CD4-positive, alpha-beta T cell (primary cell): ENCODE results near the gene AKR1C8. TPM values are rescaled to one million over a fixed set of nuclear protein-coding genes. Genes with fewer than 3 reads are reported as not detected.

Experiments
- ATAC-seq: fragments of 200-7000 bp; cut with Tn5 transposase; one replicate; pipeline ENCODE4 v1.10.0; 2022; ENCODE audit warnings: mild to moderate bottlenecking; ENCODE audit not compliant: poor library complexity
- CTCF ChIA-PET: fragments of 350-600 bp; sonication (Branson Sonifier 250); formaldehyde crosslinking; loops from one replicate; lab custom pipeline; 2021; ENCODE audit warnings: antibody characterized with exemption, inconsistent platforms; lab: Charles Lee
- POLR2A ChIA-PET: fragments of 350-600 bp; sonication (Branson Sonifier 250); formaldehyde crosslinking; loops from one replicate; lab custom pipeline; 2021; ENCODE audit warnings: antibody characterized with exemption, inconsistent platforms; lab: Charles Lee
- DNase-seq, 14 experiments: peaks; one replicate each; pipeline ENCODE4 v3.0.0-alpha.2; 2013 to 2020; ENCODE audit warnings: mixed read lengths in 2 of 14
- H3K27ac ChIP-seq, 2 donors: one replicate each; pipeline versions ENCODE4 v1.5.1 to v1.7.0; 2013; ENCODE audit warnings: low read length in 2 of 2, low read depth in 1 of 2, mild to moderate bottlenecking in 1 of 2
- H3K27me3 ChIP-seq, 2 experiments: 1 replicate in 1 of 2; 2 replicates in 1 of 2; pipeline versions ENCODE4 v1.6.1 to v1.7.0; 2013; ENCODE audit warnings: low read length in 2 of 2, control low read depth in 1 of 2, mild to moderate bottlenecking in 1 of 2, moderate library complexity in 1 of 2; ENCODE audit not compliant: insufficient read depth in 2 of 2, control insufficient read depth in 1 of 2
- H3K36me3 ChIP-seq: one replicate; pipeline ENCODE4 v1.6.1; 2013; ENCODE audit warnings: low read length, control low read depth; ENCODE audit not compliant: insufficient read depth
- H3K4me1 ChIP-seq: one replicate; pipeline ENCODE4 v1.6.1; 2013; ENCODE audit warnings: low read length, control low read depth; ENCODE audit not compliant: insufficient read depth
- H3K4me3 ChIP-seq: one replicate; pipeline ENCODE4 v1.5.1; 2013; ENCODE audit warnings: mild to moderate bottlenecking, low read length, moderate library complexity
- H3K9me3 ChIP-seq, 2 experiments: 1 replicate in 1 of 2; 2 replicates in 1 of 2; pipeline versions ENCODE4 v1.6.1 to v1.7.0; 2013; ENCODE audit warnings: low read length in 2 of 2, mild to moderate bottlenecking in 2 of 2, control low read depth in 1 of 2, moderate library complexity in 1 of 2; ENCODE audit not compliant: control insufficient read depth in 1 of 2, insufficient read depth in 1 of 2
- H3K27ac Mint-ChIP-seq: one replicate; pipeline ENCODE4 v1.8.0; 2020; ENCODE audit warnings: mixed read lengths
- H3K27me3 Mint-ChIP-seq: one replicate; pipeline ENCODE4 v1.8.0; 2021; ENCODE audit warnings: mixed read lengths
- H3K36me3 Mint-ChIP-seq: one replicate; pipeline ENCODE4 v1.8.0; 2021; ENCODE audit warnings: low read depth, mixed read lengths
- H3K4me1 Mint-ChIP-seq: one replicate; pipeline ENCODE4 v1.8.0; 2021; ENCODE audit warnings: low read depth, mixed read lengths
- H3K4me3 Mint-ChIP-seq: one replicate; pipeline ENCODE4 v1.8.0; 2020; ENCODE audit warnings: mild to moderate bottlenecking, mixed read lengths
- H3K9me3 Mint-ChIP-seq: one replicate; pipeline ENCODE4 v1.8.0; 2020; ENCODE audit warnings: mixed read lengths
- intact Hi-C, 2 experiments: fragments of 100-400 bp; cut with DNase I in 1 of 2; cut with micrococcal nuclease in 1 of 2; formaldehyde crosslinking; loops; one replicate each; pipeline versions ENCODE4 v1.15.1 to v1.9.0; 2023 to 2025; cut with DNase I, micrococcal nuclease
- total RNA-seq, 174 experiments: library from RNA in 2 of 174; stranded (reverse) in 2 of 174; gene quantifications; one replicate each; pipeline ENCODE4 v1.2.3 and lab custom pipeline; 2021 to 2026
- TF ChIP-seq, protein P1 (sequence below): fragments of 200-600 bp; IDR thresholded peaks from one replicate; pipeline ENCODE4 v1.8.0; 2022; ENCODE audit warnings: antibody characterized with exemption, mild to moderate bottlenecking

Gene AKR1C8
- total RNA-seq, 2 experiments from 2014 or later: 0.27 to 0.28 TPM

DNA sequence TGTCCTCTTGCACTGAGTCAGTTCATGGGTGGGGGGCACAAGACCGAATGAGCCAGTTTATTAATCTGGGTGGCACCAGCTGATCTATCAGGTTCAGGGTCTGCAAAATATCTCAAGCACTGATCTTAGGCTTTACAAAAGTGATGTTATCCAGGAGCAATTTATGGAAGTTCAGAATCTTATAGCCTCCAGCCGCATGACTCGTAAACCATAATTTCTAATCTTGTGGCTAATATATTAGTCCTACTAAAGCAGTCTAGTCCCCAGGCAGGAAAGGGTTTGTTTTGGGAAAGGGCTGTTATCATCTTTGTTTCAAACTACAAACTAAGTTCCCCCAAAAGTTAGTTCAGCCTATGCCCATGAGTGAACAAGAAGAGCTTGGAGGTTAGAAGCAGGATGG, 33.9 kb downstream of the AKR1C8 start:
- no peak for ATAC-seq

DNA sequence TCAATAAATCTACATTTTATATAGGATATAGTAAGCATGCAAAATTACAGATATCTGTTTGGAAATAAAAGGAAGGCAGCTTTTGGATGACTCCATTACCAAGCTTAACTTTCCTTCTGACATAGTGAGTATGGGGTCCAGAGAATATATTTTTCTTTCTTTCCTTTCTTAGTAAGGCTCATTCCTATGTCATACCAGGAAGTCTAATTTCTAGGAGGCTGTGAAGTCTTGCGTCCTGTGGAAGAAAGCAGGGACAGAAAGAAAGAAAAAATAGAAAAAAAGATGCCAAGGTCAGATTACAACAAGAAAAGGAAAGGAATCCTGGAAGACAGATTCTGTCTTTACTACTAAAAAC, 36.3 kb downstream of the AKR1C8 start:
- H3K27ac ChIP-seq: no peak overlapping the region
- POLR2A ChIA-PET: interaction anchor here (0.5 kb wide), 1 partner anchor 1962 kb away, joined by 3 read pairs; no protein-coding TSS in a partner anchor
- Mint-ChIP-seq H3K27ac (no peak overlapping the region), H3K4me1 (no peaks in the 10 kb centered on the region), H3K4me3 (no peak overlapping the region), H3K36me3 (no peaks in the 10 kb centered on the region), H3K27me3 (no peaks in the 10 kb centered on the region), H3K9me3 (peaks cover 4% of the 10 kb centered on the region)
- CTCF ChIA-PET: no interaction called here
- ATAC-seq (no peak), DNase-seq (no peak)
- intact Hi-C loops: no loop called here
- no peaks in the 10 kb centered on the region for H3K36me3 ChIP-seq
- peaks cover 0 to 4% of the 10 kb centered on the region in 2 experiments for H3K9me3 ChIP-seq
- no peak overlapping the region for H3K4me3 ChIP-seq
- TF ChIP-seq, protein P1, sequence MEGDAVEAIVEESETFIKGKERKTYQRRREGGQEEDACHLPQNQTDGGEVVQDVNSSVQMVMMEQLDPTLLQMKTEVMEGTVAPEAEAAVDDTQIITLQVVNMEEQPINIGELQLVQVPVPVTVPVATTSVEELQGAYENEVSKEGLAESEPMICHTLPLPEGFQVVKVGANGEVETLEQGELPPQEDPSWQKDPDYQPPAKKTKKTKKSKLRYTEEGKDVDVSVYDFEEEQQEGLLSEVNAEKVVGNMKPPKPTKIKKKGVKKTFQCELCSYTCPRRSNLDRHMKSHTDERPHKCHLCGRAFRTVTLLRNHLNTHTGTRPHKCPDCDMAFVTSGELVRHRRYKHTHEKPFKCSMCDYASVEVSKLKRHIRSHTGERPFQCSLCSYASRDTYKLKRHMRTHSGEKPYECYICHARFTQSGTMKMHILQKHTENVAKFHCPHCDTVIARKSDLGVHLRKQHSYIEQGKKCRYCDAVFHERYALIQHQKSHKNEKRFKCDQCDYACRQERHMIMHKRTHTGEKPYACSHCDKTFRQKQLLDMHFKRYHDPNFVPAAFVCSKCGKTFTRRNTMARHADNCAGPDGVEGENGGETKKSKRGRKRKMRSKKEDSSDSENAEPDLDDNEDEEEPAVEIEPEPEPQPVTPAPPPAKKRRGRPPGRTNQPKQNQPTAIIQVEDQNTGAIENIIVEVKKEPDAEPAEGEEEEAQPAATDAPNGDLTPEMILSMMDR: no peak
- H3K4me1 ChIP-seq: no peaks in the 10 kb centered on the region
- H3K27me3 ChIP-seq: no peaks in the 10 kb centered on the region

More for the DNA sequence above, 33.9 kb downstream of the AKR1C8 start:
- H3K36me3 ChIP-seq: no peaks in the 10 kb centered on the region
- H3K36me3 Mint-ChIP-seq: no peaks in the 10 kb centered on the region
- no peak overlapping the region for H3K4me3 Mint-ChIP-seq
- H3K9me3 Mint-ChIP-seq: peaks cover 4% of the 10 kb centered on the region
- no peak overlapping the region for H3K27ac Mint-ChIP-seq
- H3K4me1 ChIP-seq: no peaks in the 10 kb centered on the region
- no peaks in the 10 kb centered on the region for H3K27me3 Mint-ChIP-seq
- ChIA-PET CTCF (no interaction called here), POLR2A (no interaction called here)
- no peaks in the 10 kb centered on the region for H3K27me3 ChIP-seq
- no peaks in the 10 kb centered on the region for H3K4me1 Mint-ChIP-seq
- intact Hi-C loops: no loop called here
- no peak overlapping the region for H3K27ac ChIP-seq
- no peak overlapping the region for H3K4me3 ChIP-seq
- no peak for DNase-seq
- H3K9me3 ChIP-seq: peaks cover 0 to 4% of the 10 kb centered on the region in 2 experiments
- TF ChIP-seq, protein P1: no peak

DNA sequence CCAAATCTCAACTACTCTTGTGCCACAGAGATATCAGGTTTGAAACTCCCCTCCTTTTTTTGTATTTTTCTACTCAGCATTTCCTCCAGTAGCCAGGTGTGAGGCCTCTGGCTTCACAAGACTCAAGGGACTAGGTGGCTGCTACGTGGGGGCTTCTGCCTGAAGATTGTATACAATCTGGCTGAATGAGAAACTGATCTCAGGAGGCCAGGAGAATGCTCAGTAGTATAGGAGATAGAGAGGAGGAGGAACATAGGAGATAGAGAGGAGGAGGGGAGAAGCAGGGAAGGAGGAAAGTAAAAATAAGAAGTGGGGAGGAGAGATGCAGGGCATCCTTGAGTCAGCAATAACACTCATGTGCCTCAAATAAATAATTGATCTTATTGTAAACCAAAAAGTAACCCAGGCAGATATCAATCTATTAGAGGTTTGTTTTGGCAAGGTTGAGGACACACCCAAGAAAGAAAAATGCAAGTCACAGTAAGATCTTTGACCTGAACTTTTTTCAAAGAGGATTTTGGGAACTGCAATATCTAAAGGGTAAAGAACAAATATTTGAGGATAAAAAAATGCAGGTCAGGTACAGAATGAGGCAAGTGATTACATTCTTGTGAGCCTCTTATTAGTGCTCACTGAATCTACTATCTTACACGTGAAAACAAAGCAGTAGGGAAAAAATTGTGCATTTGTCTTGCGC, 36.8 kb downstream of the AKR1C8 start:
- ChIA-PET CTCF (no interaction called here), POLR2A (no interaction called here)
- DNase-seq (no peak), ATAC-seq (no peak)
- intact Hi-C loops: no loop called here
- Histone ChIP-seq H3K9me3 (peaks cover 0 to 4% of the 10 kb centered on the region in 2 experiments), H3K27me3 (no peaks in the 10 kb centered on the region), H3K4me3 (no peak overlapping the region), H3K27ac (no peak overlapping the region), H3K4me1 (no peaks in the 10 kb centered on the region), H3K36me3 (no peaks in the 10 kb centered on the region)
- Mint-ChIP-seq H3K9me3 (peaks cover 4% of the 10 kb centered on the region), H3K4me1 (no peaks in the 10 kb centered on the region), H3K4me3 (no peak overlapping the region), H3K27me3 (no peaks in the 10 kb centered on the region), H3K36me3 (no peaks in the 10 kb centered on the region), H3K27ac (no peak overlapping the region)
- TF ChIP-seq, protein P1: no peak
